BLaER1 treated with 17β-estradiol and CSF1 and Interleukin-3, amounts not matched to agents 10 nM and 100 nM (cell line): ENCODE measurements around the gene PCDHGA7.
"Not testable (repeated sequence)": the region's sequence is repeated elsewhere in the genome, so short reads cannot be mapped to it uniquely, and the experiment has no call there.

ENCODE experiments used
- H3K27ac ChIP-seq, 11 experiments: shearing (Covaris generic); formaldehyde crosslinking; 2 replicates each; pipeline ENCODE4 v1.8.1; 2022
- H3K27me3 ChIP-seq, 11 experiments: shearing (Covaris generic); formaldehyde crosslinking; 2 replicates each; pipeline ENCODE4 v1.8.1; 2022
- H3K36me3 ChIP-seq, 11 experiments: shearing (Covaris generic); formaldehyde crosslinking; 2 replicates each; pipeline ENCODE4 v1.8.1; 2022
- H3K4me1 ChIP-seq, 10 experiments: shearing (Covaris generic); formaldehyde crosslinking; 2 replicates each; pipeline ENCODE4 v1.8.1; 2022
- H3K4me2 ChIP-seq, 11 experiments: shearing (Covaris generic); formaldehyde crosslinking; 2 replicates each; pipeline ENCODE4 v1.8.1; 2022
- H3K4me3 ChIP-seq, 10 experiments: shearing (Covaris generic); formaldehyde crosslinking; 2 replicates each; pipeline ENCODE4 v1.8.1; 2022
- H3K9ac ChIP-seq, 11 experiments: shearing (Covaris generic); formaldehyde crosslinking; 2 replicates each; pipeline ENCODE4 v1.8.1; 2022
- H3K9me3 ChIP-seq, 11 experiments: shearing (Covaris generic); formaldehyde crosslinking; replicated peaks in 1 of 11; 2 replicates each; pipeline ENCODE4 v1.8.1; 2022
- H4K20me1 ChIP-seq, 11 experiments: shearing (Covaris generic); formaldehyde crosslinking; 2 replicates each; pipeline ENCODE4 v1.8.1; 2022
- Cebpa-rat ChIP-seq, 11 experiments: shearing (Covaris generic); IDR thresholded peaks; 2 replicates each; pipeline ENCODE4 v1.8.1; 2022

The PCDHGA7 gene

DNA sequence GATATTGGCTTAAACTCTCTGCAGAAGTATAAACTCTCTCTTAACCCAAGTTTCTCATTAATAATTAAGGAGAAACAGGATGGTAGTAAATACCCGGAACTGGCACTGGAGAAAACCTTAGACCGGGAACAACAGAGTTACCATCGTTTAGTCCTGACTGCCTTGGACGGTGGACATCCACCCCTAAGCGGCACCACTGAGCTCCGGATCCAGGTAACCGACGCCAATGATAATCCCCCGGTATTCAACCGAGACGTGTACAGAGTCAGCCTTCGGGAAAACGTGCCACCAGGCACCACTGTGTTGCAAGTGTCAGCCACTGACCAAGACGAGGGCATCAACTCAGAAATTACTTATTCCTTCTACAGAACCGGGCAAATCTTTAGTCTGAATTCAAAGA is 16.1 kb downstream of the PCDHGA7 start:
- no peaks in the 10 kb centered on the region for H4K20me1 ChIP-seq
- no peak overlapping the region for H3K4me2 ChIP-seq
- H3K4me1 ChIP-seq, result no peaks in the 10 kb centered on the region
- no peak overlapping the region for H3K4me3 ChIP-seq
- no peak for TF ChIP-seq Cebpa-rat (IDR thresholded peaks at IDR 0.05)
- H3K27me3 ChIP-seq, result no peaks in the 10 kb centered on the region
- H3K9me3 ChIP-seq, result peaks cover 58 to 81% (median 66%) of the 10 kb centered on the region in 11 experiments
- H3K36me3 ChIP-seq, result no peaks in the 10 kb centered on the region
- H3K9ac ChIP-seq, result no peak overlapping the region
- no peak overlapping the region for H3K27ac ChIP-seq

DNA sequence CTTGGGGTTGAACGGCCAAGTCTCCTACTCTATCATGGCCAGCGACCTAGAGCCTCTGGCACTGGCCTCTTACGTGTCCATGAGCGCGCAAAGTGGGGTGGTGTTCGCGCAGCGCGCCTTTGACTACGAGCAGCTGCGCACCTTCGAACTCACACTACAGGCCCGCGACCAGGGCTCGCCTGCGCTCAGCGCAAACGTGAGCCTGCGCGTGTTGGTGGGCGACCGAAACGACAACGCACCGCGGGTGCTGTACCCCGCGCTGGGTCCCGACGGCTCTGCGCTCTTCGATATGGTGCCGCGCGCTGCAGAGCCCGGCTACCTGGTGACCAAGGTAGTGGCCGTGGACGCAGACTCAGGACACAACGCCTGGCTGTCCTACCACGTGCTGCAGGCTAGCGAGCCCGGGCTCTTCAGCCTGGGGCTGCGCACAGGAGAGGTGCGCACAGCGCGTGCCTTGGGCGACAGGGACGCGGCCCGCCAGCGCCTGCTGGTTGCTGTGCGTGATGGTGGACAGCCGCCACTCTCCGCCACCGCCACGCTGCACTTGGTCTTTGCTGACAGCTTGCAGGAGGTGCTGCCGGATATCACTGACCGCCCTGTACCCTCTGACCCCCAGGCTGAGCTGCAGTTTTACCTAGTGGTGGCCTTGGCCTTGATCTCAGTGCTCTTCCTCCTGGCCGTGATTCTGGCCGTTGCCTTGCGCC is 17.2 kb downstream of the PCDHGA7 start:
- no peak overlapping the region for H3K27ac ChIP-seq
- 0 out of 20 replicates have a peak overlapping the region, but pooled peaks of 1 of the 10 experiments have one; percentile 7 for H3K4me3 ChIP-seq
- H3K4me2 ChIP-seq, result no peak overlapping the region
- no peak overlapping the region for H3K9ac ChIP-seq
- peaks cover 47 to 81% (median 59%) of the 10 kb centered on the region in 11 experiments for H3K9me3 ChIP-seq
- no peak for TF ChIP-seq Cebpa-rat (IDR thresholded peaks at IDR 0.05)
- no peaks in the 10 kb centered on the region for H3K27me3 ChIP-seq
- H3K4me1 ChIP-seq, result no peaks in the 10 kb centered on the region
- H3K36me3 ChIP-seq, result no peaks in the 10 kb centered on the region
- H4K20me1 ChIP-seq, result no peaks in the 10 kb centered on the region

DNA sequence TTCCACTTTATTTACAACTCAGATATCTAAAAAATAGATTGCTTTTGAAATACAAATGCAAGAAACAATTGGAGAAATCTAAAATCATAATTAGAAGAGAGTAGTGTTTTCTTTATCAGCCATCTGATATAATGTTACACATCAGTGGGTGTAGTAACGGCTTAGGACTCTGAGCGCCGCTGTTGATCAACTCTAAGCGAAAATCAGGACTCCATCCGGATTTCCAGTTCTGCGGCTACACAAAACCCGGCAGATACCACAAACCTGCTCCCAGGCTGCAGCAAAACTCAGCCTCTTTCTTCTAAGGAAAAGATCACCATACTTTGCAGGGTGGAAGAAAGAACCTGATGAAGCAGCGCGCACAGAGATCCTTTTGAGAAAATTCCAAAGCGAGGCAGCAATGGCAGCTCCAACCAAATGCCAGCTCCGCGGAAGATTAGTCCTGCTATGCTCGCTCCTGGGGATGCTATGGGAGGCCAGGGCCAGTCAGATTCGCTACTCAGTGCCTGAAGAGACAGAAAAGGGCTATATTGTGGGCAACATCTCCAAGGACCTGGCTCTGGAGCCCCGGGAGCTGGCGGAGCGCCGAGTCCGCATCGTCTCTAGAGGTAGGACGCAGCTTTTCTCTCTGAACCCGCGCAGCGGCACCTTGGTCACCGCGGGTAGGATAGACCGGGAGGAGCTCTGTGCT is 20.2 kb downstream of the PCDHGA7 start, which contains the start of gene PCDHGA9:
Gene PCDHGA9 (plus strand): TSS at position 226 of the 691 bp plus-strand sequence. CDS start 175 bp downstream, at position 401.
- no peaks in the 10 kb centered on the region for H3K4me1 ChIP-seq
- no peaks in the 10 kb centered on the region for H3K36me3 ChIP-seq
- H3K27ac ChIP-seq, result no peak within 1 kb of the TSS
- H3K9ac ChIP-seq, result no peak within 1 kb of the TSS
- H4K20me1 ChIP-seq, result no peaks in the 10 kb centered on the region
- H3K27me3 ChIP-seq, result no peaks in the 10 kb centered on the region
- H3K4me2 ChIP-seq, result no peak within 1 kb of the TSS
- no peak for TF ChIP-seq Cebpa-rat (IDR thresholded peaks at IDR 0.05)
- peaks cover 37 to 66% (median 49%) of the 10 kb centered on the region in 11 experiments for H3K9me3 ChIP-seq
- H3K4me3 ChIP-seq, result no peak within 1 kb of the TSS

DNA sequence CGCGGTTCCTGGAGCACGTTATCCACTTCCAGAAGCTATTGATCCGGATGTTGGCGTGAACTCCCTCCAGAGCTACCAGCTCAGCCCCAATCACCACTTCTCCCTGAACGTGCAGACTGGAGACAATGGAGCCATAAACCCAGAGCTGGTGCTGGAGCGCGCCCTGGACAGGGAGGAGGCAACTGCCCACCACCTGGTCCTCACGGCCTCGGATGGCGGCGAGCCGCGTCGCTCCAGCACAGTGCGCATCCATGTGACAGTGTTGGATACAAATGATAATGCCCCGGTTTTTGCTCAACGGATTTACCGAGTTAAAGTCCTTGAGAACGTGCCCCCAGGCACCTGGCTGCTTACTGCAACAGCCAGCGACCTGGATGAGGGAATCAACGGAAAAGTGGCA is 20.8 kb downstream of the PCDHGA7 start:
- Histone ChIP-seq H3K4me2 (no peak overlapping the region), H4K20me1 (no peaks in the 10 kb centered on the region), H3K36me3 (no peaks in the 10 kb centered on the region), H3K4me3 (no peak overlapping the region), H3K27me3 (no peaks in the 10 kb centered on the region), H3K27ac (no peak overlapping the region), H3K9me3 (peaks cover 40 to 66% (median 53%) of the 10 kb centered on the region in 11 experiments), H3K4me1 (no peaks in the 10 kb centered on the region), H3K9ac (no peak overlapping the region)
- TF ChIP-seq Cebpa-rat (IDR thresholded peaks at IDR 0.05), result no peak

DNA sequence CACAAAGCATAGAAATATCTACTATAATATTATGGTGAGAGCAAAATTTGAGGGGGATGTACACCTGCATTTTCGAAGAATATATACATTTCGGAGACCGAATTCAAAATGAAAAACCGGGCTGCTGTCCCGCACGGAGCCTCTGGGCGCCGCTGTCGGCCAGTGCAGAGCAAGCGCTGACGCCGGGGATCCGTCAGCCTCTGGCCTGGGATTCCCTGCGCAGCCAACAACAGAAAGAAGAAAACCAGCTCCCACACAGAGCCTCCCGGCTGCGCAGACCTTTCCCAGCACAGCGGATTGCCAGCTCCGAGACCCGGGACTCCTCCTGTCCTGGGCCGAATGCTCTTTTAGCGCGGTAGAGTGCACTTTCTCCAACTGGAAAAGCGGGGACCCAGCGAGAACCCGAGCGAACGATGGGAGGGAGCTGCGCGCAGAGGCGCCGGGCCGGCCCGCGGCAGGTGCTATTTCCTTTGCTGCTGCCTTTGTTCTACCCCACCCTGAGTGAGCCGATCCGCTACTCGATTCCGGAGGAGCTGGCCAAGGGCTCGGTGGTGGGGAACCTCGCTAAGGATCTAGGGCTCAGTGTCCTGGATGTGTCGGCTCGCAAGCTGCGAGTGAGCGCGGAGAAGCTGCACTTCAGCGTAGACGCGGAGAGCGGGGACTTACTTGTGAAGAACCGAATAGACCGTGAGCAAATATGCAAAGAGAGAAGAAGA is 25.4 kb downstream of the PCDHGA7 start, which contains the start of gene PCDHGB6:
Gene PCDHGB6 (plus strand): TSS at position 232 of the 716 bp plus-strand sequence. CDS start 182 bp downstream, at position 414.
- peaks cover 36 to 60% (median 42%) of the 10 kb centered on the region in 11 experiments for H3K9me3 ChIP-seq
- not testable (repeated sequence) for H4K20me1 ChIP-seq, H3K27me3 ChIP-seq, H3K9ac ChIP-seq, H3K4me3 ChIP-seq, H3K4me2 ChIP-seq, H3K36me3 ChIP-seq, H3K27ac ChIP-seq, H3K4me1 ChIP-seq

DNA sequence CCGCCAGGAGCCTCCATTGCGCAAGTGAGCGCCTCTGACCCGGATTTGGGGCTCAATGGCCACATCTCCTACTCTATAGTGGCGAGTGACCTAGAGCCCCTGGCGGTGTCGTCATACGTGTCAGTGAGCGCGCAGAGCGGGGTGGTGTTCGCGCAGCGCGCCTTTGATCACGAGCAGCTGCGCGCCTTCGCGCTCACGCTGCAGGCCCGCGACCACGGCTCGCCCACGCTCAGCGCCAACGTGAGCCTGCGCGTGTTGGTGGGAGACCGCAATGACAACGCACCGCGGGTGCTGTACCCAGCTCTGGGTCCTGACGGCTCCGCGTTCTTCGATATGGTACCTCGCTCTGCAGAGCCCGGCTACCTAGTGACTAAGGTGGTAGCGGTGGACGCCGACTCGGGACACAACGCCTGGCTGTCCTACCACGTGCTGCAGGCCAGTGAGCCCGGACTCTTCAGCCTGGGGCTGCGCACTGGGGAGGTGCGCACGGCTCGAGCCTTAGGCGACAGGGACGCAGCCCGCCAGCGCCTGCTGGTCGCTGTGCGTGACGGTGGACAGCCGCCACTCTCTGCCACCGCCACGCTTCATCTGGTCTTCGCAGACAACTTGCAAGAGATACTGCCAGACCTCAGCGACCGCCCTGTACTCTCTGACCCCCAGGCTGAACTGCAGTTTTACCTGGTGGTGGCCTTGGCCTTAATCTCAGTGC is 27.2 kb downstream of the PCDHGA7 start:
- Histone ChIP-seq H3K4me2 (no peak overlapping the region), H3K9me3 (peaks cover 38 to 57% (median 46%) of the 10 kb centered on the region in 11 experiments)
- no peak for TF ChIP-seq Cebpa-rat (IDR thresholded peaks at IDR 0.05)

DNA sequence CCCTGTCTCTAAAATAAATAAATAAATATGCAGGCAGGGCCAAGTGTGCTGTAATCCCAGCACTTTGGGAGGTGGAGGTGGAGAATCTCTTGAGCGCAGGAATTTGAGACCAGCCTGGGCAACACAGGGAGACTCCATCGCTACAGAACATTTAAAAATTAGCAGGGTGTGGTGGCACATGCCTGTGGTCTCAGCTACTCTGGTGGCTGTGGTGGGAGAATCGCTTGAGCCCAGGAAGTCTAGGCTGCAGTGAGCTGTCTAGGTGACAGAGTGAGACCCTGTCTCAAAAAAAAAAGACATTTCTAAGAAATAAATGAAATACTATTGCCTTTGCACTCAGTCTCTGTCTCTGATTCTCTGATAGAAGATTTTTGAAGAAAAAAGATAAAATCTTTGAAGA is 29.0 kb downstream of the PCDHGA7 start:
- Histone ChIP-seq H4K20me1 (no peaks in the 10 kb centered on the region), H3K27me3 (peaks cover 16 to 33% (median 23%) of the 10 kb centered on the region in 11 experiments), H3K4me2 (no peak overlapping the region), H3K9ac (no peak overlapping the region), H3K4me1 (peaks cover 0 to 21% (median 10%) of the 10 kb centered on the region in 10 experiments; a peak in 14 of 20 replicates), H3K36me3 (peaks cover 0 to 8% (median 0%) of the 10 kb centered on the region in 11 experiments; a peak in 1 of 22 replicates), H3K9me3 (peaks cover 41 to 56% (median 49%) of the 10 kb centered on the region in 11 experiments), H3K27ac (no peak overlapping the region), H3K4me3 (no peak overlapping the region)
- no peak for TF ChIP-seq Cebpa-rat (IDR thresholded peaks at IDR 0.05)

More for the DNA sequence above, 27.2 kb downstream of the PCDHGA7 start:
- peaks cover 13 to 19% (median 17%) of the 10 kb centered on the region in 11 experiments for H3K27me3 ChIP-seq
- H3K9ac ChIP-seq, result no peak overlapping the region
- no peaks in the 10 kb centered on the region for H4K20me1 ChIP-seq
- H3K4me1 ChIP-seq, result peaks cover 0 to 6% (median 4%) of the 10 kb centered on the region in 10 experiments; a peak in 6 of 20 replicates
- peaks cover 0 to 8% (median 0%) of the 10 kb centered on the region in 11 experiments; a peak in 1 of 22 replicates for H3K36me3 ChIP-seq
- peak overlapping the region in 1 of 10 experiments; percentile 19; a peak in 1 of 20 replicates for H3K4me3 ChIP-seq
- no peak overlapping the region for H3K27ac ChIP-seq

DNA sequence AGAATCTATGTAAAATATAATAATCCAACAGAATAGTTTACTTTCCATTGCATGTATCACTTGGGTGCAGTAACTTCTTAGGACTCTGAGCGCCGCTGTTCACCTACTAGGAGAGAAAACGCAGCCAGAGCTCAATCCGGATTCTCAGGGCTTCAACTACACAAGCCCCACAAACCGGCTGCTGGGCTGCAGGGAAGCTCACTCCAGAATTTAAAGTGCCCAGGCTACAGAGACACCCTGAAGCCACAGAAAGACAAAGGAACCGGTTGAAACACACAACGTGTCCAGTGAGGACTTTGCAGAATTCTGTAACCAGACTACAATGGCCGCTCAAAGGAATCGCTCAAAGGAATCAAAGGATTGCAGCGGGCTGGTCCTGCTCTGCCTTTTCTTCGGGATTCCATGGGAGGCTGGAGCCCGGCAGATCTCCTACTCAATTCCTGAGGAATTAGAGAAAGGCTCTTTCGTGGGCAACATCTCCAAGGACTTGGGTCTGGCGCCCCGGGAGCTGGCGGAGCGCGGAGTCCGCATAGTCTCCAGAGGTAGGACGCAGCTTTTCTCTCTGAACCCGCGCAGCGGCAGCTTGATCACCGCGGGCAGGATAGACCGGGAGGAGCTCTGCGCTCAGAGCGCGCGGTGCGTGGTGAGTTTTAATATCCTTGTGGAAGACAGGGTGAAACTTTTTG is 30.5 kb downstream of the PCDHGA7 start, which contains the start of gene PCDHGA10:
Gene PCDHGA10 (plus strand): TSS at position 134 of the 686 bp plus-strand sequence. CDS start 189 bp downstream, at position 323.
- Histone ChIP-seq H3K4me2 (peak within 1 kb of the TSS; percentile 62 to 85 (median 76)), H3K4me1 (peaks cover 0 to 21% (median 10%) of the 10 kb centered on the region in 10 experiments; a peak in 14 of 20 replicates), H3K36me3 (peaks cover 0 to 8% (median 0%) of the 10 kb centered on the region in 11 experiments; a peak in 1 of 22 replicates), H3K9me3 (peaks cover 46 to 57% (median 49%) of the 10 kb centered on the region in 11 experiments), H4K20me1 (no peaks in the 10 kb centered on the region), H3K27me3 (peaks cover 16 to 38% (median 24%) of the 10 kb centered on the region in 11 experiments), H3K27ac (no peak within 1 kb of the TSS), H3K4me3 (peak within 1 kb of the TSS; percentile 53 to 69 (median 60)), H3K9ac (peak within 1 kb of the TSS; percentile 41 to 72 (median 59); a peak in 20 of 22 replicates)
- TF ChIP-seq Cebpa-rat (IDR thresholded peaks at IDR 0.05), result no peak
